Fibroblast of pulmonary artery (primary cell): ENCODE measurements around the gene SEMG1.

Experiments used
- DNase-seq: peaks from one replicate; pipeline ENCODE4 v3.0.0-alpha.2; 2010; ENCODE audit warnings: low read depth
- H3K4me3 ChIP-seq: replicated peaks from 2 replicates; pipeline ENCODE4 v1.5.1; 2011; ENCODE audit warnings: low read depth, mild to moderate bottlenecking, control low read depth, low read length, moderate library complexity
- TF ChIP-seq, protein P1 (sequence below): IDR thresholded peaks from 2 replicates; pipeline ENCODE4 v1.5.1; 2011; ENCODE audit warnings: mild to moderate bottlenecking, control low read depth, low read length, inconsistent platforms; ENCODE audit errors: missing control alignments

SEMG1 gene

DNA sequence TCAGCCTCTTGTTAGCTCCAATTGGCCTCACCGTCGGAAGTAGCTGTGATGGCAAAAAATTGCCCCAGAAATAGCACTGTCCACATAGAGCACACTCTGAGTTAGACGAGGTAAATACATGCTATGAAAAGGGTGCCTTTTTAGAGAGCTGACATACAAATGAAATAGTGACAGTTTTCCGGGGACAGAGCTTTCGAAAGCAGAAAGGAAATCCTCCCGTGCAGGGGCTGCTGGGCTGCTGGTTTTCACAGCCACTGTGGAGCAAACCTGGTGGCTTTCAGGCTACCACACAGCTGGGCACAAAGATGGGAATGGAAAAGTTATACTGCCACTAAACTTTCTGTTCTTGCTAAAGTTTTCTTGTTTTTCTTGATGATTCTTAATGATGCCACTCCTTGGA lies 39.3 kb downstream of the SEMG1 start:
- no peak for DNase-seq
- H3K4me3 ChIP-seq: no peak overlapping the region
- TF ChIP-seq, protein P1, sequence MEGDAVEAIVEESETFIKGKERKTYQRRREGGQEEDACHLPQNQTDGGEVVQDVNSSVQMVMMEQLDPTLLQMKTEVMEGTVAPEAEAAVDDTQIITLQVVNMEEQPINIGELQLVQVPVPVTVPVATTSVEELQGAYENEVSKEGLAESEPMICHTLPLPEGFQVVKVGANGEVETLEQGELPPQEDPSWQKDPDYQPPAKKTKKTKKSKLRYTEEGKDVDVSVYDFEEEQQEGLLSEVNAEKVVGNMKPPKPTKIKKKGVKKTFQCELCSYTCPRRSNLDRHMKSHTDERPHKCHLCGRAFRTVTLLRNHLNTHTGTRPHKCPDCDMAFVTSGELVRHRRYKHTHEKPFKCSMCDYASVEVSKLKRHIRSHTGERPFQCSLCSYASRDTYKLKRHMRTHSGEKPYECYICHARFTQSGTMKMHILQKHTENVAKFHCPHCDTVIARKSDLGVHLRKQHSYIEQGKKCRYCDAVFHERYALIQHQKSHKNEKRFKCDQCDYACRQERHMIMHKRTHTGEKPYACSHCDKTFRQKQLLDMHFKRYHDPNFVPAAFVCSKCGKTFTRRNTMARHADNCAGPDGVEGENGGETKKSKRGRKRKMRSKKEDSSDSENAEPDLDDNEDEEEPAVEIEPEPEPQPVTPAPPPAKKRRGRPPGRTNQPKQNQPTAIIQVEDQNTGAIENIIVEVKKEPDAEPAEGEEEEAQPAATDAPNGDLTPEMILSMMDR: no peak

DNA sequence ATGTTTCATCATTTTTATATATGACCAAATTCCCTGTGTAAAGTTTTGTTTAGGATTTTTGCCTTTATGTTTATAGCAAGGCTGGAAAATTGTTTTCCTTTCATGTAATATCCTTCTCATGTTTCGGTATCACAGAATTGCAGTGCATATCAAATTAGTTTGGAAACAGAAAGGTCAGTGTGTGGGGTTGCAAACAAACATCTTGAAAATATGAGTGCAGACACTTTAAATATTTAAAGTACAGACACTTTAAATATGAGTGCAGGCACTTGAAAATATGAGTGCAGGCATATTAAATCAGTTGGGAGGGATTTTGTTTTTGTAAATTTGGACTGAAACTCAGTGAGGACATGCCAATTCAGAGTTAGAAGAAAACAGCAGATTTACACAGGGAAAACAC lies 41.0 kb downstream of the SEMG1 start:
- TF ChIP-seq, protein P1: no peak
- no peak for DNase-seq
- no peak overlapping the region for H3K4me3 ChIP-seq

DNA sequence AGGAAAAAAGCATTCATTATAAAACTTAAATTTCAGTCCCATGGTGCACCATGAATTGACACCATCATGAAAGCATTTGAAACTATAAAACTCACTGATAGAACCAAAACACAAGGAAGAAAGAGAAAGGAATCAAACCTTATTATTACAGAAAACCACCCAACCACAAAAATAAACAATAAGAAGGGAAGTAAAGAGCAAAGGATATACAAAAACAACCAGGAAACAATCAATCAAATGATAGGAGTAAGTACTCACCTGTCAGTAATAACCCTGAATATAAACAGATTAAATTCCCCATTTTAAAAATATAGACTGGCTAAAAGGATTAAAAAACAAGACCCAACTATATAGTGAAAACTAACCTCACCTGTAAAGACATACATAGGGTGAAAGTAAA lies 41.8 kb downstream of the SEMG1 start:
- TF ChIP-seq, protein P1: no peak
- H3K4me3 ChIP-seq: no peak overlapping the region
- no peak for DNase-seq

DNA sequence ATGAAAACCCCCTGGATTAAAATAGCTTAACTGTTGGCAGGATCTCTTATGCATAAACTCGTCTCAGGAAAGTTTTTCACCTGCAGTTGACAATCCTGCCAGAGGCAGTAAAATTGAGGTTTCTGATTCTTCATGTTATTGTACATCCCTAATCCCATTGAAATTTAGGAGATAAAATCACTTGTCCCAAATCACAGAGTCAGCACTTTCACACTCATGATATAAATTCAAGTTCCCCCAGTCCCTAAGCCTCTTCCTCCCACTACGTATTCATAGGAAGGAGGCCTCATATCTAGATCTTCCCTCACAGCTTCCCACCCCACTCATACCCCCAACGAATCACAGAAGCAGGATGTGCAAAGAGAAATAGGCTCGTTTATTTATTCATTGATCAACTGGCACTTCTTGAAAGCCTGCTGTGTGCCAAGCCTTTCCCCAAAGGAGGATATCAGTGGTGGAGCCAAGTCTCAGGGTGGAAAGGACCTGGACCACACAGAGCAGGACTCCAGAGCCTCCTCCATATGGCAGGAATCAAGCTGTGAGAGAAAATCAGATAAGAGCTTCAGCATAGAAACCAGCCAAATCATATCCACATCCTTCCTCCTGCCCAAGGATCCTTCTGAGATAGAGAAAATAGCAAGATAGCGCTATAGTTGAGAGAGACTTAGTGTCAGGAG lies 45.2 kb downstream of the SEMG1 start:
- TF ChIP-seq, protein P1: no peak
- DNase-seq: no peak
- H3K4me3 ChIP-seq: no peak overlapping the region

GRCh38 chr20:45253261-45253660 lies 46.4 kb downstream of the SEMG1 start:
- H3K4me3 ChIP-seq: no peak overlapping the region
- DNase-seq: no peak
- TF ChIP-seq, protein P1: no peak

- TF ChIP-seq, protein P1: no peak
- peak; percentile 56 for DNase-seq
- H3K4me3 ChIP-seq: no peak within 1 kb of the TSS
Observed at GRCh38 chr20:45254383-45255262, 47.8 kb downstream of the SEMG1 start, which contains the start of gene SLPI. Gene SLPI (minus strand): TSS chr20:45254564. CDS start chr20:45254543, 21 bp downstream.

DNA sequence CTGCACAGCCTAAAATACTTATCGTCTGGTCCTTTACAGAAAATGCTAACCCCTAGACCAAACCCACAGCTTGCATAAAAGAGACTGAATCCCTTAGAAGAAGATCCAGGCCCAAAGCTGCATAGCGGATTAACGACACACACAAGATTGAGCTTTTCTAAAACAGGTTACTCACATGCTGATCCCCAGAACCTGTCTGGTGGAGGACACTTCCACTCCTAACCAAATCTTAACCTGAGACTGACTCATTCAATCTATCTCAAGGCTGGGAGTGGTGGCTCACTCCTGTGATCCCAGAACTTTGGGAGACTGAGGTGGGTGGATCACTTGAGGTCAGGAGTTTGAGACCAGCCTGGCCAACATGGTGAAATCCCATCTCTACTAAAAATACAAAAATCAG lies 50.3 kb downstream of the SEMG1 start:
- TF ChIP-seq, protein P1: no peak
- no peak for DNase-seq
- H3K4me3 ChIP-seq: no peak overlapping the region
